ENCODE data around the gene NANOGP8.
"Not testable (repeated sequence)": the region's sequence is repeated elsewhere in the genome, so short reads cannot be mapped to it uniquely, and the experiment has no call there.

Gene NANOGP8, protein sequence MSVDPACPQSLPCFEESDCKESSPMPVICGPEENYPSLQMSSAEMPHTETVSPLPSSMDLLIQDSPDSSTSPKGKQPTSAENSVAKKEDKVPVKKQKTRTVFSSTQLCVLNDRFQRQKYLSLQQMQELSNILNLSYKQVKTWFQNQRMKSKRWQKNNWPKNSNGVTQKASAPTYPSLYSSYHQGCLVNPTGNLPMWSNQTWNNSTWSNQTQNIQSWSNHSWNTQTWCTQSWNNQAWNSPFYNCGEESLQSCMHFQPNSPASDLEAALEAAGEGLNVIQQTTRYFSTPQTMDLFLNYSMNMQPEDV

DNA sequence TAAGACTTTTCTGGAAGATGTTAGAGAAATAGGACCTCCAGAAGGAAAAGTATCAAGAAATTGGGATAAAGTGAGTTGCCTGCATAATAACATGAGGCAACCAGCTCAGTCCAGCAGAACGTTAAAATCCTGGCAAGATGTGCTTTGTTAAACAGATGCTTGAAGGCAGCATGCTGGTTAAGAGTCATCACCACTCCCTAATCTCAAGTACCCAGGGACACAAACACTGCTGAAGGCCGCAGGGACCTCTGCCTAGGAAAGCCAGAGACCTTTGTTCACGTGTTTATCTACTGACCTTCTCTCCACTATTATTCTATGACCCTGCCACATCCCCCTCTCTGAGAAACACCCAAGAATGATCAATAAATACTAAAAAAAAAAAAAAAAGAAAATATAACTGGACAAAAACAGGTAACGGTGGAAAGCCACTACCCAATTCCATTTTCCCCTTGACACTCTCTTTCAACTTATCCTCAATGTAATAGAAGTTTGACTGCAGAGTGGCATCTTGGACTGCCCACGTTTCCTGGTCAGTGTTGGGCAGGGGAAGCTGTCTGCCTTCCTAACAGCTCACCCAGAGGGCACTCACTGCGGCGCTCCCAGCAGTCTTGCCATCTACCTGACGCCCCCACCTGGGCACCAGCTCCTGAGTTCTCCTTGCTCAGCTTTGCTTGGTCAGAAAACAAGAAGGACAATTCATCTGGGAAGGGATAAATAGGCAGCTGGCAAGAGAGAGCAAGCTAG lies at the start of gene NANOGP8:
TSS of gene NANOGP8 (minus strand) at position 120 of the 744 bp plus-strand sequence. CDS start 185 bp downstream, outside the sequence.
- H3K27ac ChIP-seq; H3K4me1 ChIP-seq (ENCODE audit: control insufficient read depth in 1 of 2, insufficient read depth in 1 of 2, low read depth in 1 of 2, low read length in 1 of 2); H3K36me3 ChIP-seq; H3K4me3 ChIP-seq (ENCODE audit: low read depth in 1 of 2, low read length in 1 of 2); H3K9me3 ChIP-seq; H3K27me3 ChIP-seq: not testable (repeated sequence)

DNA sequence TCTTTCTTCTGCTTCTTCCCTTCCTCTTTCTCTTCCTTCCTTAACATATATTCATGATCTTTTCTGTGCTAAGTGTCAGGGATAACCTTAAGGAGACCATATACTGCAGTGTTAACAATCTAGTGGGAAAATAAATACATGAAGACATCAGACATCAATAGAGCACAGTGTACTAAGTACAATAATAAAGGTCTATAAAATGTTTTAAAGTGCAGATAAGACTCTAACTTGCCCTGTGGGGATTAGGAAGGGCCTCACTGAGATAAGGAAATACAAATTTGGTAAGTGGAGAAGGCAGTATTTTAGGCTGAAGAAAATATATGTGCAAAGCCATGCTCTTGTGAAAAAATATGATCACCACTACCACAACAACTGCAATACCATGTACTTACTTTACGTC lies 49.2 kb upstream of the NANOGP8 start:
- H3K4me1 ChIP-seq (ENCODE audit: control insufficient read depth in 1 of 2, insufficient read depth in 1 of 2, low read depth in 1 of 2, low read length in 1 of 2): no peaks in the 10 kb centered on the region
- TF ChIP-seq CTCF (IDR thresholded peaks at IDR 0.05): no peak
- H3K36me3 ChIP-seq: no peaks in the 10 kb centered on the region
- H3K27me3 ChIP-seq: no peaks in the 10 kb centered on the region
- no peak overlapping the region for H3K27ac ChIP-seq
- H3K4me3 ChIP-seq (ENCODE audit: low read depth in 1 of 2, low read length in 1 of 2): no peak overlapping the region
- no peaks in the 10 kb centered on the region for H3K9me3 ChIP-seq

DNA sequence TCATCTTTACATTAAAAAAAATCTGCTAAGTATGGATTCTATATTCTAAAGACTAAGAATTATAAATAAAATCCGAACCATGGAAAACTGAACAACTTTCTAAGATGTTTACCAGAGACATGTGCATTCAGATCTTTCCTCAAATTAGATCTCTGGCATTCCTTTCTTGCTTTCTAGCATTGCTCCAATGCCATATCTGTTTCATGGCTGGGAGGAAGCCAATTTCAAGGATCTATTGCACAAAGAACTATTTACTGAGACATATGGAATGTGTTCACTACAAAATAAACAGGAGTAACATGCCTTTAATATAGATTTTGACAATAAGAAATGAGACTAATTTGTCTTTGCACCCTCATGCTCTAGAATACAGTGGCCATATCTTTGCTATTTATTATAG lies 45.1 kb upstream of the NANOGP8 start:
- no peaks in the 10 kb centered on the region for H3K4me1 ChIP-seq (ENCODE audit: control insufficient read depth in 1 of 2, insufficient read depth in 1 of 2, low read depth in 1 of 2, low read length in 1 of 2)
- H3K27ac ChIP-seq: no peak overlapping the region
- TF ChIP-seq CTCF (IDR thresholded peaks at IDR 0.05): no peak
- no peak overlapping the region for H3K4me3 ChIP-seq (ENCODE audit: low read depth in 1 of 2, low read length in 1 of 2)
- H3K27me3 ChIP-seq: no peaks in the 10 kb centered on the region
- H3K9me3 ChIP-seq: no peaks in the 10 kb centered on the region
- no peaks in the 10 kb centered on the region for H3K36me3 ChIP-seq

DNA sequence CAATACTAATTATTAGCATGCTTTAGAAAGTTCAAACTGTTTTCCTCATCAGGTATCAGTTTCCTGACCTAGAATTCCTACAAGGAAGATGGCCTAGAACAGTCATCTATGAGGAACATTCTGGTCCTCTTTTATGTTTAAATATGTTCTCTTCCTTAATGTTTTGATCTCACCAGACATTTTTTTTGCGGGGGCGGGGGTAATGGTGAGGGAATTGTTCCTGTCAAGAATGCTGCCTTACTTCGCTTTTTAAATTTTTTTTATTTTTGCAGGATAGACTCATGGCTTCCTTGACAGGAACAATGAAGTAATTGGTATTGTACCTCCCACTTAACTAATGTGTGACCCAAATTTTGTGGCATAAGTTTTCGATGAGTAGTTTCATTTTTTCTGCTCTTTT lies 44.3 kb upstream of the NANOGP8 start:
- TF ChIP-seq CTCF (IDR thresholded peaks at IDR 0.05): no peak
- Histone ChIP-seq H3K9me3 (no peaks in the 10 kb centered on the region), H3K27ac (no peak overlapping the region)

GRCh38 chr15:35127717-35128116 lies 42.6 kb upstream of the NANOGP8 start:
- Histone ChIP-seq H3K4me1 (ENCODE audit: control insufficient read depth in 1 of 2, insufficient read depth in 1 of 2, low read depth in 1 of 2, low read length in 1 of 2) (no peaks in the 10 kb centered on the region), H3K4me3 (ENCODE audit: low read depth in 1 of 2, low read length in 1 of 2) (no peak overlapping the region), H3K9me3 (no peaks in the 10 kb centered on the region), H3K27ac (no peak overlapping the region), H3K36me3 (no peaks in the 10 kb centered on the region), H3K27me3 (no peaks in the 10 kb centered on the region)
- no peak for TF ChIP-seq CTCF (IDR thresholded peaks at IDR 0.05)

More for the DNA sequence above, 44.3 kb upstream of the NANOGP8 start:
- Histone ChIP-seq H3K4me3 (ENCODE audit: low read depth in 1 of 2, low read length in 1 of 2) (no peak overlapping the region), H3K27me3 (no peaks in the 10 kb centered on the region), H3K36me3 (no peaks in the 10 kb centered on the region), H3K4me1 (ENCODE audit: control insufficient read depth in 1 of 2, insufficient read depth in 1 of 2, low read depth in 1 of 2, low read length in 1 of 2) (no peaks in the 10 kb centered on the region)

DNA sequence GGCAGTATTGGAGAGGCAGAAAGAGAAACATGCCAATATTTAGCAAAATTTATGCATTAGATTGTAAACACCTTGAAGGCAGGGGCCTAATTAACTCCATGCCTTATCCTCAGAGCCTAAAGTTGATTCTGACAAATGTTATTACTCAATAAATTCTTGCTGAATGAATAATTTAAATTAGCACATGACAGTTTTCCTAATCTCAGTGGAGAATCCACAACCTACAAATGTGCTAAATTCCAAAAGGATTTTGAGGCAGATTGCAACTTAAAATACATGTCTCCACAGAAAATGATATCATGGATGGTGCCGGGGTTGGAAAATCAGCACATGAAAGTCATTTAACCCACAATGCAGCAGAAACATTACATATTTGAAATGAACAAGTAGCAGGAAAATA lies 41.1 kb upstream of the NANOGP8 start:
- Histone ChIP-seq H3K27ac (no peak overlapping the region), H3K36me3 (no peaks in the 10 kb centered on the region), H3K4me3 (ENCODE audit: low read depth in 1 of 2, low read length in 1 of 2) (no peak overlapping the region), H3K9me3 (no peaks in the 10 kb centered on the region), H3K27me3 (no peaks in the 10 kb centered on the region), H3K4me1 (ENCODE audit: control insufficient read depth in 1 of 2, insufficient read depth in 1 of 2, low read depth in 1 of 2, low read length in 1 of 2) (no peaks in the 10 kb centered on the region)
- TF ChIP-seq CTCF (IDR thresholded peaks at IDR 0.05): no peak
